ENCODE results near the gene CSKMT. TPM values are rescaled to one million over a fixed set of nuclear protein-coding genes. Genes with fewer than 3 reads are reported as not detected.

CSKMT gene
- total and polyA plus RNA-seq, 2 donors (not counting 1 experiment from before 2014, with no cell fraction given), result 39.0 to 57.3 TPM

GRCh38 chr11:62694455-62695167 lies 29.5 kb downstream of the CSKMT start:
- Histone ChIP-seq H3K4me3 (ENCODE audit: control extremely low read depth in 1 of 5, extremely low read depth in 1 of 5, insufficient read depth in 1 of 5, low read depth in 2 of 5, low read length in 4 of 5) (no peak overlapping the region), H4K20me1 (ENCODE audit: control insufficient read depth, insufficient read depth, low read length, poor library complexity, severe bottlenecking) (no peaks in the 10 kb centered on the region), H3K4me1 (ENCODE audit: control insufficient read depth in 2 of 2, insufficient read depth in 2 of 2, low read length in 2 of 2) (peaks cover 0 to 6% of the 10 kb centered on the region in 2 donors), H3K79me2 (ENCODE audit: control insufficient read depth, insufficient read depth, low read length) (no peaks in the 10 kb centered on the region), H3K9ac (ENCODE audit: low read length) (no peak overlapping the region), H3K36me3 (replicated peaks in 1 of 2; ENCODE audit: control extremely low read depth in 1 of 2, control insufficient read depth in 1 of 2, extremely low read depth in 1 of 2, insufficient read depth in 2 of 2, low read length in 1 of 2) (peaks cover 0 to 18% of the 10 kb centered on the region in 2 experiments), H3K9me3 (ENCODE audit: control extremely low read depth in 1 of 3, control insufficient read depth in 2 of 3, insufficient read depth in 1 of 3, low read length in 2 of 3) (no peaks in the 10 kb centered on the region), H3K27me3 (replicated peaks in 1 of 4; ENCODE audit: control extremely low read depth in 1 of 4, control insufficient read depth in 3 of 4, insufficient read depth in 4 of 4, low read length in 3 of 4) (no peaks in the 10 kb centered on the region), H2AFZ (ENCODE audit: insufficient read depth, low read depth, low read length, poor library complexity, severe bottlenecking) (no peak overlapping the region), H3K4me2 (replicated peaks; ENCODE audit: low read depth, low read length, poor library complexity, severe bottlenecking) (no peak overlapping the region), H3K27ac (ENCODE audit: low read length in 2 of 2) (no peak overlapping the region)
- intact Hi-C loops (cut with micrococcal nuclease), result loop anchor here (1.0 kb wide), 5 partner anchors 15 to 314 kb away; partner anchors contain the start of gene UBXN1
- peak; percentile 87 for TF ChIP-seq CTCF (IDR thresholded peaks at IDR 0.05)
- no peak for TF ChIP-seq EZH2 (IDR thresholded peaks at IDR 0.05; ENCODE audit: borderline replicate concordance, insufficient read depth, low read depth, low read length, poor library complexity, severe bottlenecking)
- ATAC-seq (ENCODE audit: low read depth), result peak; percentile 71
- peak; percentile 85 for DNase-seq
- Mint-ChIP-seq H3K9me3 (ENCODE audit: insufficient read depth) (no peaks in the 10 kb centered on the region), H3K27ac (no peak overlapping the region), H3K27me3 (no peaks in the 10 kb centered on the region), H3K4me1 (peaks cover 5% of the 10 kb centered on the region), H3K4me3 (no peak overlapping the region)
- ChIA-PET POLR2A (interaction anchor here (0.7 to 1.4 kb wide), 4 partner anchors 11 to 111 kb away, joined by 3 to 5 read pairs (median 4); partner anchors contain the start of gene HNRNPUL2), CTCF (interaction anchor here (0.5 to 5.3 kb wide), 27 partner anchors 9 to 315 kb away, joined by 3 to 41 read pairs (median 3); partner anchors contain the start of genes B3GAT3, BSCL2, C11orf98 and CSKMT)
- WGBS (ENCODE audit: insufficient coverage), result 48% methylated on average over 11 of the region's 14 CpGs

- TF ChIP-seq EZH2 (IDR thresholded peaks at IDR 0.05; ENCODE audit: borderline replicate concordance, insufficient read depth, low read depth, low read length, poor library complexity, severe bottlenecking), result no peak
- TF ChIP-seq CTCF (IDR thresholded peaks at IDR 0.05), result no peak
- no peak for DNase-seq
These were observed 37.1 kb downstream of the CSKMT start for GRCh38 chr11:62702246-62702645.

More at GRCh38 chr11:62702246-62702645, 37.1 kb downstream of the CSKMT start:
- no peak overlapping the region for H3K27ac ChIP-seq (ENCODE audit: low read length in 2 of 2)
- H3K9me3 ChIP-seq (ENCODE audit: control extremely low read depth in 1 of 3, control insufficient read depth in 2 of 3, insufficient read depth in 1 of 3, low read length in 2 of 3), result no peaks in the 10 kb centered on the region
- H3K27ac Mint-ChIP-seq, result no peak overlapping the region
- no peaks in the 10 kb centered on the region for H4K20me1 ChIP-seq (ENCODE audit: control insufficient read depth, insufficient read depth, low read length, poor library complexity, severe bottlenecking)
- H2AFZ ChIP-seq (ENCODE audit: insufficient read depth, low read depth, low read length, poor library complexity, severe bottlenecking), result no peak overlapping the region
- H3K4me2 ChIP-seq (replicated peaks; ENCODE audit: low read depth, low read length, poor library complexity, severe bottlenecking), result no peak overlapping the region
- intact Hi-C loops (cut with micrococcal nuclease), result no loop called here
- peaks cover 15 to 18% of the 10 kb centered on the region in 2 donors for H3K4me1 ChIP-seq (ENCODE audit: control insufficient read depth in 2 of 2, insufficient read depth in 2 of 2, low read length in 2 of 2)
- peaks cover 20% of the 10 kb centered on the region for H3K4me1 Mint-ChIP-seq
- ATAC-seq (ENCODE audit: low read depth), result no peak
- no peaks in the 10 kb centered on the region for H3K27me3 ChIP-seq (replicated peaks in 1 of 4; ENCODE audit: control extremely low read depth in 1 of 4, control insufficient read depth in 3 of 4, insufficient read depth in 4 of 4, low read length in 3 of 4)
- no peak overlapping the region for H3K9ac ChIP-seq (ENCODE audit: low read length)
- H3K4me3 Mint-ChIP-seq, result no peak overlapping the region
- ChIA-PET CTCF (no interaction called here), POLR2A (interaction anchor here (0.7 kb wide), 1 partner anchor 165 kb away, joined by 4 read pairs; no protein-coding TSS in a partner anchor)
- H3K9me3 Mint-ChIP-seq (ENCODE audit: insufficient read depth), result no peaks in the 10 kb centered on the region
- H3K36me3 ChIP-seq (replicated peaks in 1 of 2; ENCODE audit: control extremely low read depth in 1 of 2, control insufficient read depth in 1 of 2, extremely low read depth in 1 of 2, insufficient read depth in 2 of 2, low read length in 1 of 2), result no peaks in the 10 kb centered on the region
- no peaks in the 10 kb centered on the region for H3K27me3 Mint-ChIP-seq
- H3K4me3 ChIP-seq (ENCODE audit: control extremely low read depth in 1 of 5, extremely low read depth in 1 of 5, insufficient read depth in 1 of 5, low read depth in 2 of 5, low read length in 4 of 5), result no peak overlapping the region
- H3K79me2 ChIP-seq (ENCODE audit: control insufficient read depth, insufficient read depth, low read length), result no peaks in the 10 kb centered on the region
- 71% methylated on average over 6 of the region's 11 CpGs for WGBS (ENCODE audit: insufficient coverage)
